ENCODE data around the gene NUP98. TPM values are rescaled to one million over a fixed set of nuclear protein-coding genes. Genes with fewer than 3 reads are reported as not detected.

Gene NUP98
- total RNA-seq, 1 experiment from 2014 or later: 82.4 TPM

DNA sequence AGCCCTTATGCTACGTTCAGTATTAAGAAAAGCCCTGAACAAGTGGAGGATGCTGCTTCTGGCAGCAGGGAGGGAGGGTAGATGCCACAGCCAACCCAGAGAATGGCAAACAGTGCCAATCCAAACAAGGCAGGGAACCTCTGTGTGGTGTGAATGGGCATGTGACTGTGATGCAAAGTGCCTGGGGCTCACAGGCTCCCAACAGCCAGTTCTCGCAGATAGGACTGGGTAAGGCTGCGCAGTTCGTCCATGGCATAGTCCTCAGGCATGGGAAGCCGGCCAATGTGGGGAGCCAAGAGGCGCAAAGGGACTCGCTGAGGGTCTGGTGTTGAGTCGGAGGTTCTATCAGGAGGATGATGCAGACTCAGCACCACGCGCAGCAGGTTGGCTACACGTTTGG, 121.4 kb downstream of the NUP98 start:
- intact Hi-C loops (cut with micrococcal nuclease; ENCODE audit: unreplicated experiment): no loop called here
- Histone ChIP-seq H3K27me3 (replicated peaks; ENCODE audit: insufficient read depth, low read depth, low read length, poor library complexity) (no peaks in the 10 kb centered on the region), H3K36me3 (ENCODE audit: insufficient read depth, low read length, poor library complexity, severe bottlenecking) (peaks cover 68% of the 10 kb centered on the region), H3K4me3 (ENCODE audit: low read depth, low read length, poor library complexity, severe bottlenecking) (no peak overlapping the region), H3K4me1 (ENCODE audit: insufficient read depth, low read length, poor library complexity, severe bottlenecking) (no peaks in the 10 kb centered on the region), H3K9me3 (ENCODE audit: low read depth, low read length, poor library complexity, severe bottlenecking) (no peaks in the 10 kb centered on the region), H3K27ac (ENCODE audit: low read depth, low read length, poor library complexity, severe bottlenecking) (no peak overlapping the region)
- TF ChIP-seq, protein P1, sequence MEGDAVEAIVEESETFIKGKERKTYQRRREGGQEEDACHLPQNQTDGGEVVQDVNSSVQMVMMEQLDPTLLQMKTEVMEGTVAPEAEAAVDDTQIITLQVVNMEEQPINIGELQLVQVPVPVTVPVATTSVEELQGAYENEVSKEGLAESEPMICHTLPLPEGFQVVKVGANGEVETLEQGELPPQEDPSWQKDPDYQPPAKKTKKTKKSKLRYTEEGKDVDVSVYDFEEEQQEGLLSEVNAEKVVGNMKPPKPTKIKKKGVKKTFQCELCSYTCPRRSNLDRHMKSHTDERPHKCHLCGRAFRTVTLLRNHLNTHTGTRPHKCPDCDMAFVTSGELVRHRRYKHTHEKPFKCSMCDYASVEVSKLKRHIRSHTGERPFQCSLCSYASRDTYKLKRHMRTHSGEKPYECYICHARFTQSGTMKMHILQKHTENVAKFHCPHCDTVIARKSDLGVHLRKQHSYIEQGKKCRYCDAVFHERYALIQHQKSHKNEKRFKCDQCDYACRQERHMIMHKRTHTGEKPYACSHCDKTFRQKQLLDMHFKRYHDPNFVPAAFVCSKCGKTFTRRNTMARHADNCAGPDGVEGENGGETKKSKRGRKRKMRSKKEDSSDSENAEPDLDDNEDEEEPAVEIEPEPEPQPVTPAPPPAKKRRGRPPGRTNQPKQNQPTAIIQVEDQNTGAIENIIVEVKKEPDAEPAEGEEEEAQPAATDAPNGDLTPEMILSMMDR (conservative IDR thresholded peaks at IDR 0.05; ENCODE audit: low read depth, low read length): no peak
- no peak for TF ChIP-seq EZH2 (IDR thresholded peaks at IDR 0.05; ENCODE audit: borderline replicate concordance, low read depth, low read length, poor library complexity, severe bottlenecking)
- no TSS peak for BruUV-seq (replicated peaks)
- DNase-seq (ENCODE audit: low spot score): no peak
- ChIA-PET CTCF (no interaction called here), POLR2A (ENCODE audit: low non-redundant PET) (no interaction called here)

DNA sequence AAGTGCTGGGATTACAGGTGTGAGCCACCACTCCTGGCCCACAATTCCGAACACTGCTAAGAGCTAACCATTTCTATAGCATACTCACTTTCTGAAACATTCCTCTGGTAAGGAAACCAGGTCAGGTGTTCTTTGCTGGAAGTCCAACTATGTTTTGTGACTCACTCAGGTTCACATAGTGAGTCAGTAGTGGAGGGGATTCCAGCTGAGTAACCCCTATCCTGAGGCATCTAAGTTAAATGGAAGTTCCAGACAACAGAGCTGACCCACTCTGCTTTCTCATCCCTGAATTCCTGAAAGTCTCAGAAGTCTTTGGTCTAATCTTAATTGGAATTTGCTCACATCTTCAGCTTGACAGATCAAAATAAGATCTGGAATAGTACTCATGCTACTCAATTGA, 123.2 kb downstream of the NUP98 start:
- Histone ChIP-seq H3K4me1 (ENCODE audit: insufficient read depth, low read length, poor library complexity, severe bottlenecking) (no peaks in the 10 kb centered on the region), H3K27ac (ENCODE audit: low read depth, low read length, poor library complexity, severe bottlenecking) (no peak overlapping the region), H3K9me3 (ENCODE audit: low read depth, low read length, poor library complexity, severe bottlenecking) (no peaks in the 10 kb centered on the region), H3K4me3 (ENCODE audit: low read depth, low read length, poor library complexity, severe bottlenecking) (no peak overlapping the region), H3K36me3 (ENCODE audit: insufficient read depth, low read length, poor library complexity, severe bottlenecking) (peaks cover 57% of the 10 kb centered on the region), H3K27me3 (replicated peaks; ENCODE audit: insufficient read depth, low read depth, low read length, poor library complexity) (no peaks in the 10 kb centered on the region)
- BruUV-seq (replicated peaks): no TSS peak
- TF ChIP-seq, protein P1 (conservative IDR thresholded peaks at IDR 0.05; ENCODE audit: low read depth, low read length): no peak
- TF ChIP-seq EZH2 (IDR thresholded peaks at IDR 0.05; ENCODE audit: borderline replicate concordance, low read depth, low read length, poor library complexity, severe bottlenecking): no peak
- CTCF ChIA-PET: no interaction called here
- DNase-seq (ENCODE audit: low spot score): no peak
- POLR2A ChIA-PET (ENCODE audit: low non-redundant PET): no interaction called here
- intact Hi-C loops (cut with micrococcal nuclease; ENCODE audit: unreplicated experiment): no loop called here

DNA sequence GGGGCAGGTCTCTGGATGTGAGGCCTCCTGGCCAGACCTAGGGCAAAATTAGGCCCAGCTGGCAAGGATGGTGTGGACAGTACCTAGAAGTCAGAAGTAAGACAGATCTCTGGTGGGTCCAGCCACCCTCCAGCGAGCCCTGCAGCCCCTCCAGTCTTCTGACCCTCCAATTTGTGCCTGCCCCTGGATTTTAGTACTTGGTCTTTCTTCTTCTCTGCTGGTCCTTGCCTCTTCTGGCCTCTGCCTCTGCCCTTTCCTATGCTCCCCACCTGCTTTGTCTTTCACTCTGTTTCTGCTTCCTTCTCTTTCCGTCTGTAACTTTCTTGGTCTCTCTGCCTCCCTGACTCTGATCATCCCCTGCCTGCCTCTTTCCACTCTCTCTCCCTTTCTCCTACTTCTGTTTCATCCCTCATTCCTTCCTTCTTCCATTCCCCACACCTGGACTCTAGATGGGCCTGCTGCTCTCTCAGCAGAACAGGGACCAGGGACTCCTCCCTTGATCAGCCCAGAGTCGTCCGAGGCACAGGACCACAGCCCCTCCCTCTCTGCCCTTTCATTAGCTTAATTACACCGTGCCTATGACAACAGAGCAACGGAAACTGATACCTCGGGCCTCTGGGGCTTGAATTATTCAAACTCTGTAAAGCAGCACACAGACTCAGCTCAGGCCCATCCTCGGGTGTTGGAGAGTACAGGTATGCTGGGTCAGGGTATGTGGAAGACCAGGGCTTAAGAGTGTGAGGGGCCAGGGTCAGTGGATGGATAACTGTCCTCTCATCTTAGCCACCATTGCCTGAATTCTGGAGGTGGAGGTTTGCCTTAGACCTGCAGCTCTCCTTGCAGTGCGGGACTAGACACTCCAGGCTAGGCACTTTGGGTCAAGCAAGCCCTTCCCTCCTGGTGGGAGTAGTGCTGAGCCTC, 125.8 kb downstream of the NUP98 start, which contains the start of gene CHRNA10:
CHRNA10 (minus strand) TSS at position 51 of the 921 bp plus-strand sequence. CDS start 72 bp downstream, outside the sequence.
- no peaks in the 10 kb centered on the region for H3K4me1 ChIP-seq (ENCODE audit: insufficient read depth, low read length, poor library complexity, severe bottlenecking)
- no peak for DNase-seq (ENCODE audit: low spot score)
- H3K36me3 ChIP-seq (ENCODE audit: insufficient read depth, low read length, poor library complexity, severe bottlenecking): peaks cover 33% of the 10 kb centered on the region
- POLR2A ChIA-PET (ENCODE audit: low non-redundant PET): no interaction called here
- no peak within 1 kb of the TSS for H3K4me3 ChIP-seq (ENCODE audit: low read depth, low read length, poor library complexity, severe bottlenecking)
- TF ChIP-seq, protein P1 (conservative IDR thresholded peaks at IDR 0.05; ENCODE audit: low read depth, low read length): no peak
- no peak for TF ChIP-seq EZH2 (IDR thresholded peaks at IDR 0.05; ENCODE audit: borderline replicate concordance, low read depth, low read length, poor library complexity, severe bottlenecking)
- intact Hi-C loops (cut with micrococcal nuclease; ENCODE audit: unreplicated experiment): no loop called here
- H3K9me3 ChIP-seq (ENCODE audit: low read depth, low read length, poor library complexity, severe bottlenecking): no peaks in the 10 kb centered on the region
- no peaks in the 10 kb centered on the region for H3K27me3 ChIP-seq (replicated peaks; ENCODE audit: insufficient read depth, low read depth, low read length, poor library complexity)
- H3K27ac ChIP-seq (ENCODE audit: low read depth, low read length, poor library complexity, severe bottlenecking): no peak within 1 kb of the TSS
- CTCF ChIA-PET: no interaction called here
- no TSS peak for BruUV-seq (replicated peaks)

Data from A673 (cell line).